Hepatocyte (in vitro differentiated cells): ENCODE data around the gene MORN5.

Experiments
- CTCF ChIP-seq: fragments of 200-600 bp; sonication (generic); IDR thresholded peaks from 2 replicates; pipeline ENCODE4 v1.5.1; 2016; ENCODE audit warnings: antibody characterized with exemption, mild to moderate bottlenecking; ENCODE audit not compliant: poor library complexity
- EZH2phosphoT487 ChIP-seq: fragments of 200-600 bp; sonication (generic); IDR thresholded peaks from one replicate; pipeline ENCODE4 v1.6.1; 2018; ENCODE audit warnings: antibody characterized with exemption, mild to moderate bottlenecking, low read depth, moderate library complexity; ENCODE audit not compliant: unreplicated experiment, severe bottlenecking

- TF ChIP-seq CTCF, result no peak
- TF ChIP-seq EZH2phosphoT487, result no peak
Observed at GRCh38 chr9:122190597-122191381, 31.1 kb downstream of the MORN5 start.
